GM13977 (cell line): ENCODE measurements around the gene TMEFF2.

Source experiments
- DNase-seq: peaks from one replicate; pipeline ENCODE4 v3.0.0; 2012; ENCODE audit warnings: low spot score
- in situ Hi-C: fragments of 300-500 bp; cut with MboI; formaldehyde crosslinking; loops from one replicate; pipeline ENCODE4 v1.12.0; 2022; ENCODE audit warnings: low sequenced_read_pairs, low pct_unique_long_range_greater_than_20kb, mixed read lengths, inconsistent platforms; ENCODE audit not compliant: unreplicated experiment
- TF ChIP-seq, protein P1 (sequence below): IDR thresholded peaks from 2 replicates; pipeline ENCODE4 v1.5.1; 2012; ENCODE audit warnings: mild to moderate bottlenecking, control low read depth; ENCODE audit not compliant: insufficient read depth; ENCODE audit errors: extremely low read depth, missing control alignments

The TMEFF2 gene

DNA sequence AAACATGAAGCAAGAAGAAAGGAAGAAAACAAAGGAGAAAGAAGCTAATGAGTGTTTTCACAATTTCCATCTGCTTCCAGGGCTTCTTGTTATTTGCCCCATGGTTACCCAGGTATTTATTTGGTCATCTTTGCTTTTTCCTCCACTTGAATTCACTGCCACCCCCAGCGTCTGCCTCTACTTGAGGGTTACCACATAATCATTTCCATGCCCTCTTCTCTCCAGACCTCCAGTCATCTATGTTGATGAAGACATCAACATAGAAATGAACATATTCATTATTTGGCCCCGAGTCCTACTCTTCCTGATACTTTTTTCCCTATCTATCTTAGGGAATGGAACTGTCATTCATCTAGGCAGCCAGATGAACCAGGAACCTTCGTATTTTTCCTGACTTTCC lies 214.2 kb downstream of the TMEFF2 start:
- in situ Hi-C loops: no loop called here
- TF ChIP-seq, protein P1, sequence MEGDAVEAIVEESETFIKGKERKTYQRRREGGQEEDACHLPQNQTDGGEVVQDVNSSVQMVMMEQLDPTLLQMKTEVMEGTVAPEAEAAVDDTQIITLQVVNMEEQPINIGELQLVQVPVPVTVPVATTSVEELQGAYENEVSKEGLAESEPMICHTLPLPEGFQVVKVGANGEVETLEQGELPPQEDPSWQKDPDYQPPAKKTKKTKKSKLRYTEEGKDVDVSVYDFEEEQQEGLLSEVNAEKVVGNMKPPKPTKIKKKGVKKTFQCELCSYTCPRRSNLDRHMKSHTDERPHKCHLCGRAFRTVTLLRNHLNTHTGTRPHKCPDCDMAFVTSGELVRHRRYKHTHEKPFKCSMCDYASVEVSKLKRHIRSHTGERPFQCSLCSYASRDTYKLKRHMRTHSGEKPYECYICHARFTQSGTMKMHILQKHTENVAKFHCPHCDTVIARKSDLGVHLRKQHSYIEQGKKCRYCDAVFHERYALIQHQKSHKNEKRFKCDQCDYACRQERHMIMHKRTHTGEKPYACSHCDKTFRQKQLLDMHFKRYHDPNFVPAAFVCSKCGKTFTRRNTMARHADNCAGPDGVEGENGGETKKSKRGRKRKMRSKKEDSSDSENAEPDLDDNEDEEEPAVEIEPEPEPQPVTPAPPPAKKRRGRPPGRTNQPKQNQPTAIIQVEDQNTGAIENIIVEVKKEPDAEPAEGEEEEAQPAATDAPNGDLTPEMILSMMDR: no peak

DNA sequence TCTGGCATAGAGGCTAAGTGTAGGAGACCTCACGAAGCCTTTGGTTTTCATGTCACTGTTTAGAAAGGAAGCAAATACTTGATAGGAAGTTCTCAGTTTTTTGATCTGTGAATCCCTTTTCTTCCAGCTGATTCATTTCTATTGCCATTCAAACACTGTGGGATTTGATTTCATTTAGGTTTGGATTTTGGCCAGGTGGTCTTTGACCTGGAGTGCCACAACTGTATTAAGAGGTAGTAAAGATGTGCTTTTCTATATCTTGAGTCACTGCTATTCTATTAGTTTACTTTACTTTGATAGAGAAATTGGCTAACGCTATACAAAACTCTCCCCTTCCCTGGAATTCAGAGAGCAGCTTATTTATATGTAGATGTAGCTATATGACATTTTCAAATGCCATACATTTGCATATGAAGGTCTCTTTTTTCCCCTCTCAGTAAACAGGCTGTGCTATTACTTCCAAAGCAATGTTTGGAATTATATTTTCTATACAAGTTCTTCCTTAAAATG lies 215.5 kb downstream of the TMEFF2 start:
- TF ChIP-seq, protein P1: no peak
- DNase-seq: no peak
- in situ Hi-C loops: no loop called here

More for the DNA sequence above, 214.2 kb downstream of the TMEFF2 start:
- DNase-seq: no peak

DNA sequence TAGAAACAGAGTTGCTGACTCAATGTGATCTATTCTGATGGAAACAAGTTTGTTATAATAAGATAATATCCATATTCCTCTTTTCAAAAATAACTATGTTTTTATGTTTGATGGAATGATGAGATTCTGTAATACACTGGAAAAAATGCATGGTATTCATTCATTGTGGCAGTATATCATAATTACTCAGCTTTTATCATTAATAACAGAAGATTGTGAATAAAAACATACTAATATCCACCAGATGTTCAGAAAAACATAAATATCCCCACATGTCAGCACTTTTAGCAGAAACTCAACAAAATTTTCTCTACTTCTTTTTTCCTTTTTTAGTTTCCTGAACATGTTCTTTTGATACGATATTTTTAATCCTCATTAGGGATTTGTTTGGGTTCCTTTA lies 217.0 kb downstream of the TMEFF2 start:
- DNase-seq: no peak
- TF ChIP-seq, protein P1: no peak
- in situ Hi-C loops: no loop called here

DNA sequence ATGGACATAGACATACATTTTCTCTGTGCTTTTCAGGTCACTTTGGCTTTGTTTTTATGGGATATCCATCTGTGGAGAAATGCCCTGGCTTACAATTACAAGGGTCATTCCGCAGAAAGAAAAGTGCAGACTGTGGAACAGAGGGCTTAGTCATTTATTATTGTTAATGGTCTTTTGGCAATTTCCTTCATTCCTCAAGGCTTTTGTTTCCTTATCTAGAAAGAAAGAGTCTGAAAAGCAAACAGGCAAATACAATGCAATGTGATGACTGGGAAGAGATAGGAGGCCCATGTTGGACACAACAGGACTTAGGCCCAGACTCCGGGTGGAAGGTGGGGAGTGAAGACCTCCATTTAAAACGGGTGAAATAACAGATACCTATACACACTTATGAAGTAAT lies 218.3 kb downstream of the TMEFF2 start:
- TF ChIP-seq, protein P1: no peak
- in situ Hi-C loops: no loop called here
- DNase-seq: no peak

DNA sequence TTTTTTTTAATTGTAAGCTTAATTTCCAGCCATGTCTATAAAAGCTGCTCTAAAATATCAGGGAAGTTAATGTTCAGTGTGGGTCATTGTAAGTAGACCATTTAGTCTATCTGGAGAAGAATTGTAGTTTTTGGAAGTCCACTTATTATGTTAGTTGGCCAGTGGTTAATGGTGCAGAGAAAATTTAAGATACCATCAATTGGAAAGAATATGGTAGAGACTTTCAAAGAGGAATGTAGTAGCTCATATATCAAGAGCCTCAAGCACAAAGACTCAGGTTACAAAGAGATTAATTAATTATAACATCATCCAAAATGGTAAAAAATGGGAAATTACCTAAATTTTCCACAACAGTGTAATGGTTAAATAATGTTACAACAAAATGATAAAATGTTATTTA lies 220.1 kb downstream of the TMEFF2 start:
- no peak for DNase-seq
- in situ Hi-C loops: no loop called here
- TF ChIP-seq, protein P1: no peak

DNA sequence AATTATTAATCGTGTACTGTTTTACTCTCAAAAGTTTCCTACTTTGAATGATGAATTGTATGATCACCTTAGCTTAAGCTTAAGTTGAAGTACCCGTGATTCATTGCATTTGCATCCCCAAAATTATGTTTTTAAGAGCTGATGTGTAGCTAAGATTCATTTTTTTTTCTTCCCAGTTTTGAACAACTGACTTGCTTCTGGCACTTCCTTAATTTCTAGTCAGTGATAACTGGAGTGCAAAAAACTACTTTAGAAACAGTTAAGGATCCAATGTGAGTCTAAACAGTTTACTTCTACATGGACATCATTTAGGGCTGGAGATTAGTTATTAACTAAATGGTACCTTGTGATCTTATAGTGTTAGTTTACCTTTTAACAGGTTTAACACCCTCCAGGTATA lies 223.9 kb downstream of the TMEFF2 start:
- DNase-seq: no peak
- TF ChIP-seq, protein P1: no peak
- in situ Hi-C loops: no loop called here

DNA sequence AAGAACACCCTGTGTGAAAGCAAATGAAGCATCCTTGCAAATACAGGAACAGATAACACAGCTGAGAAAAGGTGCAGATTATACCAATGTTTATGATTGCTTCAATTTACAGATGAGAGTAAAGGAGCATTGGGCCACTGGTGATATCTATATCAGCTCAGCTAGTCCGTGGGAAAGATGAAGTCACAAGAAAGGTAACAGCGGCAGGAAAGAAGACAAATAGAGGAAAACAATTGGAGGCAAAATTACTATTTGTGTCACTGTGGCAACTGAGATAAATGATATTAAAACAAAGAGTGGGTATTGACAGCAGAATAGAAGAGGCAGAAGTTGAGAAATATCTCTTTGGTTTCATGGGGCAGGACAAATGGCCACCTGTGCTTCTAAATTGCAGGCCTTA lies 226.6 kb downstream of the TMEFF2 start:
- TF ChIP-seq, protein P1: no peak
- in situ Hi-C loops: no loop called here
- DNase-seq: no peak
